NCI-H2081 (cell line): ENCODE data around the gene DHRS13.
A peak's percentile ranks its signal among the peaks of the same experiment; 100 is the strongest.
"Not testable (repeated sequence)": the region's sequence is repeated elsewhere in the genome, so short reads cannot be mapped to it uniquely, and the experiment has no call there.

Experiments used
- DNase-seq, 2 experiments: peaks; one replicate each; lab custom pipeline; 2025; lab: John Stamatoyannopoulos, UW

Gene DHRS13

DNA sequence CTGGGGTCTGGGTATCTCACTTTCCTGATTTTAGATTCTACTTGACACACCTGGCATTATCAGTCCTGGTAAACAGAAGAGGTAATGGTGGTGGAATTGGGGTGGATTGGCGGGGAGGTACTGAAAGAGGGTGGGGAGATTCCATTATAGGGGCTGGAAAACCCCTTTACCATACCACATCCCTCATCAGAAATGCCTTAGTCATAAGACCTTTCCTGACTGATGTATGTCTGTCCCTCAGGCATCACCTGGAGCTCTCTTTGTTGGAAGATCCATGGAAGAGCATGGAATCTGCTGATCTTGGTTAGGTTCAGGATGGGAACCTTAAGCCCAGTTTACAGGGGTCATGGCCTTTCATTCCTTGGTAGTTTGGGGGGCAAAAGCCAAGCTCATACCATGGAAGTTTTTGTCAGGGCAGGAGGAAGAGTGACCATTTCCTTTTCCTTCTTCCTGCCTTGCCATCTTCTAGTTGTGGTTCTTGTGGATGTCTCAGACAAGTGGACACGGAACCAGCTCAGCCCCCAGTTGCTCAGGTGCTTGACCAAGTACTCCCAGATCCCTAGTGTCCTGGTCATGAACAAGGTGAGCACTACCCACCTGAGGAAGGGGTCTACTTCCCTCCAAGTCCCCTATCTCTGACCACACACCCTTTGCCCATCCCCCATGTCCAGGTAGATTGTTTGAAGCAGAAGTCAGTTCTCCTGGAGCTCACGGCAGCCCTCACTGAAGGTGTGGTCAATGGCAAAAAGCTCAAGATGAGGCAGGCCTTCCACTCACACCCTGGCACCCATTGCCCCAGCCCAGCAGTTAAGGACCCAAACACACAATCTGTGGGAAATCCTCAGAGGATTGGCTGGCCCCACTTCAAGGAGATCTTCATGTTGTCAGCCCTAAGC is 44.7 kb downstream of the DHRS13 start:
- no peak for DNase-seq

DNA sequence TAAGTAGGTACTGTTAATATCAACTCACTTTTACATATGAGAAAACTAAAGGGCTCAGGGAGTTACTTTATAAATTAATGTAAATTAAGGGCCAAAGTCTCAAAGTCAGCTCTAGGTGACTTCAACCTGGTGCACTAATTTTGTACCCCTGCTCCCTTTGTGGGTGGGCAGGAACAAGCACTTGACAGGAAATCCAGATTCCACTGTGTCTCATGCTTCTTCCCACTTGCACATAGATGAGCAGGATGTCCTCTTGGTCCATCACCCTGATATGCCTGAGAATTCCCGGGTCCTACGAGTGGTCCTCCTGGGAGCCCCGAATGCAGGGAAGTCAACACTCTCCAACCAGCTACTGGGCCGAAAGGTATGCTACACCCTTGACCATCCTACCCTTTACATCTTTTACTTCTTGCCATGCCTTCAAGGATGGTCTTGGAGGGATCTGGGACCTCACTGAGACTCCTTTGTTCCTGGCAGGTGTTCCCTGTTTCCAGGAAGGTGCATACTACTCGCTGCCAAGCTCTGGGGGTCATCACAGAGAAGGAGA is 46.8 kb downstream of the DHRS13 start:
- DNase-seq, result no peak

- no peak for DNase-seq
Observed at GRCh38 chr17:28855336-28855679, 47.6 kb downstream of the DHRS13 start.

GRCh38 chr17:28854457-28855335 is 48.2 kb downstream of the DHRS13 start, which contains the start of gene ERAL1:
ERAL1 (plus strand) TSS chr17:28855016; CDS start chr17:28855035, 19 bp downstream.
- DNase-seq, result peak; percentile 63 to 87

GRCh38 chr17:28853295-28853694 is 49.6 kb downstream of the DHRS13 start:
- no peak for DNase-seq

DNA sequence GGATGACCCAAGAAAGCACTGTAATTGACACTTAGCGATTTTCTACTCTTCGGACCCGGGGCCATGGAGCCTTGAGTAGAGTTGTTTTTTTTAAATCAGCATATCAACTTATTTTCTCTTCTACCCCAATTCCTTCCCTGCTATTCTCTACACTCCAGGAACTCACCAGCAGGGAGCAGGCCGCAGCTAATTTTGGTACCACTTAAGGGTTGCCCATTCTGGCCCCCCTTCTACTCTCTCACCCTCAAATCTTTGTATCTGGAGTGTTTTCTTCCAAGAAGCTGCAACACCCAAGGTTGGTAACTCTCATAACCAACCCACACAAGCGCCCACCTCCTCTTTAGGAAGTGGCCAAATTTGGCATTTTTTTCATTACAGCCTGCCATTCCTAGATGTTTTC is 53.6 kb downstream of the DHRS13 start:
- no peak for DNase-seq

- not testable (repeated sequence) for DNase-seq
Observed at GRCh38 chr17:28848667-28849066, 54.2 kb downstream of the DHRS13 start.
